PFSK-1 (cell line): ENCODE data around the gene GPR161.

Experiments used
- FOXP2 ChIP-seq: optimal IDR thresholded peaks from 2 replicates; pipeline ENCODE3; 2011; ENCODE audit warnings: borderline replicate concordance, control low read depth, inconsistent platforms; ENCODE audit not compliant: insufficient read depth; ENCODE audit errors: extremely low read length, extremely low read depth
- POLR2AphosphoS5 ChIP-seq: IDR thresholded peaks from 2 replicates; pipeline ENCODE4 v1.6.1; 2012; ENCODE audit warnings: low read depth, mild to moderate bottlenecking, control low read depth, low read length, moderate library complexity
- REST ChIP-seq, 2 experiments: IDR thresholded peaks; 2 replicates each; pipeline versions ENCODE4 v1.6.1 to v1.8.0; 2011 to 2012; ENCODE audit warnings: low read depth in 2 of 2, low read length in 2 of 2, control low read depth in 1 of 2, inconsistent platforms in 1 of 2, mild to moderate bottlenecking in 1 of 2, moderate library complexity in 1 of 2; ENCODE audit not compliant: insufficient read depth in 1 of 2
- SIN3A ChIP-seq: IDR thresholded peaks from 2 replicates; pipeline ENCODE4 v1.6.1; 2012; ENCODE audit warnings: mild to moderate bottlenecking, low read length, moderate library complexity, borderline replicate concordance; ENCODE audit not compliant: insufficient read depth
- TAF1 ChIP-seq: IDR thresholded peaks from 2 replicates; pipeline ENCODE4 v1.6.1; 2012; ENCODE audit warnings: low read length, control low read depth, borderline replicate concordance; ENCODE audit not compliant: insufficient read depth

The GPR161 gene

GRCh38 chr1:168163670-168164069, 26.9 kb upstream of the GPR161 start:
- no peak for TF ChIP-seq FOXP2
- no peak for TF ChIP-seq TAF1
- TF ChIP-seq SIN3A = no peak
- no peak for TF ChIP-seq POLR2AphosphoS5
- no peak for TF ChIP-seq REST (IDR thresholded peaks at IDR 0.05; ENCODE audit: insufficient read depth in 1 of 2, low read depth in 2 of 2, low read length in 2 of 2)

- TF ChIP-seq FOXP2 = no peak
- TF ChIP-seq REST (IDR thresholded peaks at IDR 0.05; ENCODE audit: insufficient read depth in 1 of 2, low read depth in 2 of 2, low read length in 2 of 2) = no peak
- no peak for TF ChIP-seq POLR2AphosphoS5
- TF ChIP-seq TAF1 = no peak
- TF ChIP-seq SIN3A = no peak
These were observed 24.7 kb upstream of the GPR161 start for GRCh38 chr1:168161459-168161858.

DNA sequence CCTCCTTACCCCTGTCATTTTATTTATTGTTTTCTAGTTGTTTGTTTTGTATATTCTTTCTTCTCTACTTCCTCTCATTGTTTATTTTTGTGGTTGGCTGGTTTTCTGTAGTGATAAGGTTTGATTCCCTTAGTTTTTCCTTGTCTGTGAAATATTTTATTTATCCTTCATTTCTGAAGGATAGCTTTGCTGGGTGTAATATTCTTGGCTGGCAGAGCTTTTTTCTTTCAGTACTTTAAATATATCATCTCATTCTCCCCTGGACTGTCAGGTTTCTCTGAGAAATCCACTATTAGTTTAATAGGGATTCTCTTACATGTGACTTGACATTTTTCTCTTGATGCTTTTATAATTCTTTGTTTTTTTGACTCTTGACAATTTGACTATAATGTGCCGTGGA, 23.2 kb upstream of the GPR161 start:
- TF ChIP-seq SIN3A = no peak
- TF ChIP-seq FOXP2 = no peak
- TF ChIP-seq POLR2AphosphoS5 = no peak

- TF ChIP-seq FOXP2 (no peak), POLR2AphosphoS5 (no peak), TAF1 (no peak), SIN3A (no peak), REST (IDR thresholded peaks at IDR 0.05; ENCODE audit: insufficient read depth in 1 of 2, low read depth in 2 of 2, low read length in 2 of 2) (no peak)
These were observed 22.5 kb upstream of the GPR161 start for GRCh38 chr1:168159251-168159650.

DNA sequence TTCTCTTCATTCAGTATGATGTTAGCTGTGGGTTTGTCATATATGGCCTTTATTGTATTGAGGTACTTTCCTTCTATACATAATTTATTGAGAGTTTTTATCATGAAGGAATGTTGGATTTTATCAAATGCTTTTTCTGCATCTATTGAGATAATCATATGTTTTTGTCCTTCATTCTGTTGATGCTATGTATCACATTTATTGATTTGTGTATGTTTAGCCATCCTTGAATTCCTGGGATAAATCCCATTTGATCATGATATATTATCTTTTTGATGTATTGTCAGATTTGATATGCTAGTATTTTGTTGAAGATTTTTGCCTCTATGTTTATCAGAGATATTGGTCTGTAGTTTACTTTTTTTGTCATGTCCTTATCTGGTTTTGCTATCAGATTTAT, 20.9 kb upstream of the GPR161 start:
- TF ChIP-seq SIN3A = no peak
- TF ChIP-seq POLR2AphosphoS5 = no peak
- TF ChIP-seq FOXP2 = no peak
- no peak for TF ChIP-seq REST (IDR thresholded peaks at IDR 0.05; ENCODE audit: insufficient read depth in 1 of 2, low read depth in 2 of 2, low read length in 2 of 2)
- no peak for TF ChIP-seq TAF1
